HAP-1 (cell line): Measurements from ENCODE around the gene CTCF.

Experiments used
- DNase-seq, 2 experiments: peaks; one replicate each; pipeline ENCODE4 v3.0.0-alpha.2; 2016 to 2020; ENCODE audit warnings: low spot score in 2 of 2
- H3K27me3 ChIP-seq: fragments of 250-450 bp; sonication (Bioruptor Pico); 2 replicates; pipeline ENCODE4 v1.5.1; 2020; ENCODE audit warnings: low read depth, mild to moderate bottlenecking, moderate library complexity
- H3K36me3 ChIP-seq: fragments of 250-450 bp; sonication (Bioruptor Pico); replicated peaks from 2 replicates; pipeline ENCODE4 v1.5.1; 2020; ENCODE audit warnings: mild to moderate bottlenecking
- H3K4me1 ChIP-seq: fragments of 250-450 bp; sonication (Bioruptor Pico); 2 replicates; pipeline ENCODE4 v1.5.1; 2020; ENCODE audit warnings: mild to moderate bottlenecking
- H3K4me3 ChIP-seq: fragments of 250-450 bp; sonication (Bioruptor Pico); 2 replicates; pipeline ENCODE4 v1.5.1; 2020; ENCODE audit warnings: mild to moderate bottlenecking, moderate library complexity
- H3K9me3 ChIP-seq: fragments of 250-450 bp; sonication (Bioruptor Pico); 2 replicates; pipeline ENCODE4 v1.5.1; 2020; ENCODE audit warnings: mild to moderate bottlenecking, moderate library complexity
- in situ Hi-C: fragments of 300-500 bp; cut with MboI; formaldehyde crosslinking; loops from 3 replicates; pipeline ENCODE4 v1.14.3; 2020; ENCODE audit warnings: low sequenced_read_pairs, inconsistent platforms, mixed read lengths

CTCF gene

DNA sequence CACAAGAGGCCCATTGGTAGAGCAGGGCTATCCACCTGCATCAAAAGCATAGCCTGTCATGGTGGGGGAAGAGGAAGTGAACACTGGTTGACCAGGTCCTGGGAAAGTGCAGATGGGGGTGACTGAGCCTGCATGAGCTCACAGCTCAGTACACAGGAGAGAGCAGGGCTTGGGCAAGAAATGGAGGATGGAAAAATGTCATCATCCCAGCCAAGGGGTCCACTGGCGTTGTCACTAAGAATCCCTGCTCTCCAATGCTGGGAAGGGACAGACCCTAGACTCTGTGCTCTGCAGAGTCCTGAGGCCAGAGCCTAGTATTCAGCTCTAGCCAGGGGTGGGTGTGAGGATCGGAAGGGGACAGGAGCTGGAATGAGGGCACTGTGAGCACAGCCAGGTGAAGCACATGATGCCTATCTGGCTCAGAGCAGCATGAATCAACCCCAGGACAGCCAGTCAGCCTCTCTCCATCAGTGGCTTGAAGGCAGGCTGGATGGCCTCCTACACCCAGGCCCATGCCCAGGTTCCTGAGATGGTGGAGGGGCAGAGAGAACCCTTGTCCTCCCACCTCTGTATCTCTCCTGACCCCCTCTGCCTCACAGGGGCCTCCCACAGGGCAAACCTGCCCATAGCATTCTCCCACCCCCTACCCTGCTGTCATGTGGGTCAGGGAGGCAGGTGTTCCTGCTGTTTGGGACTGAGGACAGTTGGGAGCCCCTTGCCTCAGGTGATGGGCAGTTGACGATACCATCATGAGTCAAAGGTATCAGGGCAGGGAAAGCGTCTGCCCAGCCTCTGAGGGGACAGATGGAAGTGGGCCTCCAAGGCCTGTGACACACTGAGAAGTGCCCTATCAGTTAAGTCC lies 13.8 kb upstream of the CTCF start:
- Histone ChIP-seq H3K27me3 (no peaks in the 10 kb centered on the region), H3K4me1 (no peaks in the 10 kb centered on the region), H3K9me3 (no peaks in the 10 kb centered on the region), H3K4me3 (no peak overlapping the region), H3K36me3 (peaks cover 43% of the 10 kb centered on the region)
- DNase-seq: no peak
- in situ Hi-C loops: no loop called here

DNA sequence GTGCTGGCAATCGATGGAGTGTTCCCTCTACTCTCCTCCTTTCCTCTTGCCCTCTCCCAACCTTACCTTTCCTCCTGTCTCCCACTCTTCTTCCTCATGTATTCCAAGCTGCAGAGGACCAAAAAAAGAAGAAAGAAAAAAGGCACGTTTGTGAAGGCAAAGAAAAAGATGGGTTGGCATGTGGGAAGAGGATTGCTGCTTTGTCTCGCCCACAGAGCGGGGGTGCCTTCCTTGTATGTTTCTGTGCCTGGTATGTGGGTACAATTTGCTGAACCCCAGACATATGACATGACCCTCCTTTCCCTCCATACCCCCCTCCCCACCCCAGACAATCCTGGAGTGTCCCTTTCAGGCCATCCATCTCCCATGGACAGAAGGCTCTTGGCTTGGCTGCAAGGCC lies 13.1 kb upstream of the CTCF start:
- no peaks in the 10 kb centered on the region for H3K27me3 ChIP-seq
- H3K36me3 ChIP-seq: peaks cover 35% of the 10 kb centered on the region
- DNase-seq: no peak
- H3K4me3 ChIP-seq: no peak overlapping the region
- in situ Hi-C loops: no loop called here
- no peaks in the 10 kb centered on the region for H3K9me3 ChIP-seq
- H3K4me1 ChIP-seq: no peaks in the 10 kb centered on the region

GRCh38 chr16:67549936-67550335 lies 12.4 kb upstream of the CTCF start:
- in situ Hi-C loops: loop anchor here (5.0 kb wide), 1 partner anchor 92 kb away; no protein-coding TSS in a partner anchor
- H3K9me3 ChIP-seq: no peaks in the 10 kb centered on the region
- DNase-seq: no peak
- H3K4me1 ChIP-seq: no peaks in the 10 kb centered on the region
- H3K4me3 ChIP-seq: no peak overlapping the region
- H3K36me3 ChIP-seq: peaks cover 28% of the 10 kb centered on the region
- no peaks in the 10 kb centered on the region for H3K27me3 ChIP-seq

DNA sequence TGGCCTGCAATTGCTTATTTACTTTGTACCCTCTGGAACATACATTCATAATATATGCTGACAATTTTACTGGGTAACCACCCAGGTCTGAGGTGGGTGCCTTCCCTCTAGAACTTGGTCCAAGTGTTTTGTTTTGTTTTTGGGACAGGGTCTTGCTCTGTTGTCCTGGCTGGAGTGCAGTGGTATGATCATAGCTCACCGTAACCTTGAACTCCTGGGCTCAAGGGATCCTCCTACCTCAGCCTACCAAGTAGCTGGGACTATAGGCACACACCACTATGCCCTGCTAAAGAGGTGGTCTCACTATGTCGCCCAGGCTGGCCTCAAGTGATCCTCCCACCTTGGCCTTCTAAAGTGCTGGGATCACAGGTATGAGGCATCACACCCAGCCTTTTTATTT lies 11.2 kb upstream of the CTCF start:
- no peak for DNase-seq
- in situ Hi-C loops: loop anchor here (5.0 kb wide), 1 partner anchor 91 kb away; no protein-coding TSS in a partner anchor
- H3K4me1 ChIP-seq: no peaks in the 10 kb centered on the region
- peaks cover 20% of the 10 kb centered on the region for H3K36me3 ChIP-seq
- no peaks in the 10 kb centered on the region for H3K27me3 ChIP-seq
- no peak overlapping the region for H3K4me3 ChIP-seq
- H3K9me3 ChIP-seq: no peaks in the 10 kb centered on the region

GRCh38 chr16:67551972-67552371 lies 10.4 kb upstream of the CTCF start:
- in situ Hi-C loops: loop anchor here (5.0 kb wide), 1 partner anchor 90 kb away; no protein-coding TSS in a partner anchor
- Histone ChIP-seq H3K9me3 (no peaks in the 10 kb centered on the region), H3K27me3 (no peaks in the 10 kb centered on the region), H3K4me3 (no peak overlapping the region), H3K4me1 (no peaks in the 10 kb centered on the region), H3K36me3 (peaks cover 12% of the 10 kb centered on the region)
- no peak for DNase-seq

- no peaks in the 10 kb centered on the region for H3K27me3 ChIP-seq
- peaks cover 7% of the 10 kb centered on the region for H3K36me3 ChIP-seq
- DNase-seq: no peak
- H3K4me1 ChIP-seq: no peaks in the 10 kb centered on the region
- in situ Hi-C loops: loop anchor here (5.0 kb wide), 1 partner anchor 90 kb away; no protein-coding TSS in a partner anchor
- H3K9me3 ChIP-seq: no peaks in the 10 kb centered on the region
- no peak overlapping the region for H3K4me3 ChIP-seq
Measured at GRCh38 chr16:67552476-67552875, 9.8 kb upstream of the CTCF start.

DNA sequence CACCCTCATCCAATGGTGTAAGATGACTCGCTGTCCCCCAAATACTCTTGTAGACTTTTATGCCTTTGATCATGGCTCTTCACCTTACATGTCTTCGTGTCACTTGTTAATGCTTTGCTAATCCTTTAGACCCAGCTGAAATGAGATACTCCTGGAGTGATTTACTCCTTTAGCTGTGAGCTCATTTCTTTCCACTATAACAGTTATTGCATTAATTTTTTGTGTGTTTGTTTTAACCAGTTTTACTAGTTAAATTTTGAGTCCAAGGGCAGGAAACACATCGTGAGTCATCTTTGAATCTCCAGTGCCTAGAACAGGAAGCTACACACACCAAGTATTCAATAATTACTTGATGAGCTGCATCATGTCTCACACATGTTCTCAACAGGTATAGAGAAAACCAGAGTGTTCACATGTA lies 6.5 kb upstream of the CTCF start:
- H3K36me3 ChIP-seq: no peaks in the 10 kb centered on the region
- H3K27me3 ChIP-seq: no peaks in the 10 kb centered on the region
- DNase-seq: no peak
- in situ Hi-C loops: no loop called here
- H3K9me3 ChIP-seq: no peaks in the 10 kb centered on the region
- no peak overlapping the region for H3K4me3 ChIP-seq
- peaks cover 2% of the 10 kb centered on the region for H3K4me1 ChIP-seq

DNA sequence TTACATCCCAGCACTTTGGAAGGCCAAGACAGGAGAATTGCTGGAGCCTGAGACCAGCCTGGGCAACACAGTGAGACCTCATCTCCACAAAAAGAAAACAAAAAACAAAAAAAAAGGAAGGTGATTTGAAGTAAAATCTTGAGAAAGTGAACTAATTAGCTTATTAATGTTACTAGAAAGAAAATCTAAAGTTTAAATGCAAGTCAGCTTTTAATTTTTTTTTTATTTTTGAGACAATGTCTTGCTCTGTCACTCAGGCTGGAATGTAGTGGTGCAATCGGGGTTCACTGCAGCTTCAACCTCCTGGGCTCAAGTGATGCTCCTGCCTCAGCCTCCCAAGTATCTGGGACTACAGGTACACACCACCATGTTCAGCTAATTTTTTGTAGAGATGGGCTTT lies 3.5 kb upstream of the CTCF start:
- in situ Hi-C loops: no loop called here
- Histone ChIP-seq H3K4me1 (peaks cover 11% of the 10 kb centered on the region), H3K4me3 (no peak overlapping the region), H3K9me3 (no peaks in the 10 kb centered on the region), H3K27me3 (no peaks in the 10 kb centered on the region), H3K36me3 (peaks cover 5% of the 10 kb centered on the region; the same call in 1 of the 2 replicates)
- DNase-seq: no peak

- in situ Hi-C loops: no loop called here
Measured at GRCh38 chr16:67560827-67561342, 1.4 kb upstream of the CTCF start.

GRCh38 chr16:67561501-67561823 lies 864 bp upstream of the CTCF start:
- Histone ChIP-seq H3K27me3 (no peaks in the 10 kb centered on the region), H3K9me3 (no peaks in the 10 kb centered on the region), H3K4me1 (peaks cover 19% of the 10 kb centered on the region), H3K4me3 (peak overlapping the region; percentile 94), H3K36me3 (peaks cover 5% of the 10 kb centered on the region; the same call in 1 of the 2 replicates)
- no peak for DNase-seq
- in situ Hi-C loops: no loop called here

More at GRCh38 chr16:67560827-67561342, 1.4 kb upstream of the CTCF start:
- DNase-seq: no peak
- H3K27me3 ChIP-seq: no peaks in the 10 kb centered on the region
- peak overlapping the region; percentile 94 for H3K4me3 ChIP-seq
- peaks cover 19% of the 10 kb centered on the region for H3K4me1 ChIP-seq
- H3K36me3 ChIP-seq: peaks cover 5% of the 10 kb centered on the region; the same call in 1 of the 2 replicates
- no peaks in the 10 kb centered on the region for H3K9me3 ChIP-seq

DNA sequence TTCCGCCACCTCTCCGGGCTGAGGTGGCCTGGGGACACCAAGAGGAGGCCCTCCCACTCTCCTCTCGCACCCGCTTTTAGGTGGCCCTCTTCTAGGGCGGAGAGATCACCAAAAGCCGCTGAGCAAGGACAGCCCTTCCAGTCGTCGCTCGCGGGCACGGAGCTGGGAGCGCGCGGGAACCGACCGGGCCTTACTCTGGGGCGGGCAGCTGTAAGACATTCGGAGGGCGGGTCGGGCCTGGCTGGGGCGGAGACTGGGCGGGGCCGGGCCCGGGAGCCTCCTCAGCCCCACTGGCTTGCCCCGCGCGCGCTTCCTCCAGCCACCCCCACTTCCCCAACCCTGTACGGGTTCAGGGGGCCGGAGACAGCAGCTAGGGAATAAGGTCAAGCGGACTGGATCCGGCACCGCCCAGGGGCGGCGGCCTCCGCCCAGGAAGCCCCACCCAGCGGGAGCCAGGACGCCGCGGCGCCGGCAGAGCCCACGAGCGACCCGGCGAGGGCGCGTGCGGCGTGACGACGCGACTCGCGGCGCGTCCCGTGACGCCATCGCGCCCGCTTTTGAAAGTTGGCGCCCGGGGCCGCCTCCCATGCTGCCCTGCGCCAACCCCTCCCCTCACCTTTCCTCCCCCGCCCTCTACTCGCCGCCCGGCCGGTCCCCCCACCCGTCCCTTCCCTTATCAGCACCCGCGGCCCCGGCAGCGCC lies 351 bp upstream of the CTCF start:
- peak; percentile 97 to 98 for DNase-seq
- Histone ChIP-seq H3K9me3 (no peaks in the 10 kb centered on the region), H3K4me3 (peak overlapping the region; percentile 94), H3K4me1 (peaks cover 19% of the 10 kb centered on the region), H3K27me3 (no peaks in the 10 kb centered on the region), H3K36me3 (peaks cover 5% of the 10 kb centered on the region; the same call in 1 of the 2 replicates)
- in situ Hi-C loops: no loop called here

DNA sequence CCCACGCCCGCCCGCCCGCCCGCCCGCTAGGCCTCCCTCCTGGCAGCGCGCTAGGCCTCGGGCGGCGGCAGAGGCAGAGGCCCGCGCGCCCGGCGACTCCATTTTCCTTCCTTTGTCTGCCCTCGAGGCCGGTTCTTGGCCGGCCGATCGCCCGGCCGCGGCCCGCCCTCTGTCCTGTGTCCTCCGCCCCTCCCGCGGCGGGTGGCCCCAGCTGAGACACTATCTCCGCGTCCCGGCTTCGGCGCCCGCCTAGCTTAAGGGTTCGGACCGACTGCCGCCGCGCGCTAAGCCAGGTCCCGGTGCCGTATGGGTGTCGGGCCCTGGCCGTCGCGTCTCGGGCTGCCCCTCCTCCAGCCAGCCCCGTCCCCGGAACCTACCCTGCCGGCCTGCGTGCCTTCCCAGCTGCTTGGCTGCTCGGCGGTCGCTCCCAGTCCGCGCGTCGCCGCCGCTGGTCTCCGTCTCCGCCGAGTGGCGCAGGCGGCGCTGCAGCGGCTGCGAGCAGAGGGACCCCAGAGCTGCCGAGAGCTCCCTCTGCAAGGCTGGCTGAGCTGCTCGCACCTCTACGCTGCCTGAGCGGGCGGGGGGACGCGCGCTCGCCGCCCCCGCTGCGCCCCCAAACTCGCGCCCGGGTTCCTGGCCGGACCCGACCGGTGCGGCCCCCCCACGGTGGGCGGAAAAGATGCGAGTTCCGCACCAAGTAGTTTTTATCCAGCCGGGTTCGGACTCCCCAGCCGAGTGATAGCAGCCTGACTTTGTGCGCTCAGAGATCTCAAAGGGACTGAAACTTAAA lies 787 bp downstream of the CTCF start:
- Histone ChIP-seq H3K36me3 (peaks cover 5% of the 10 kb centered on the region; the same call in 1 of the 2 replicates), H3K4me1 (peaks cover 19% of the 10 kb centered on the region), H3K27me3 (no peaks in the 10 kb centered on the region), H3K4me3 (peak overlapping the region; percentile 94), H3K9me3 (no peaks in the 10 kb centered on the region)
- in situ Hi-C loops: no loop called here
- DNase-seq: peak; percentile 45 to 69

DNA sequence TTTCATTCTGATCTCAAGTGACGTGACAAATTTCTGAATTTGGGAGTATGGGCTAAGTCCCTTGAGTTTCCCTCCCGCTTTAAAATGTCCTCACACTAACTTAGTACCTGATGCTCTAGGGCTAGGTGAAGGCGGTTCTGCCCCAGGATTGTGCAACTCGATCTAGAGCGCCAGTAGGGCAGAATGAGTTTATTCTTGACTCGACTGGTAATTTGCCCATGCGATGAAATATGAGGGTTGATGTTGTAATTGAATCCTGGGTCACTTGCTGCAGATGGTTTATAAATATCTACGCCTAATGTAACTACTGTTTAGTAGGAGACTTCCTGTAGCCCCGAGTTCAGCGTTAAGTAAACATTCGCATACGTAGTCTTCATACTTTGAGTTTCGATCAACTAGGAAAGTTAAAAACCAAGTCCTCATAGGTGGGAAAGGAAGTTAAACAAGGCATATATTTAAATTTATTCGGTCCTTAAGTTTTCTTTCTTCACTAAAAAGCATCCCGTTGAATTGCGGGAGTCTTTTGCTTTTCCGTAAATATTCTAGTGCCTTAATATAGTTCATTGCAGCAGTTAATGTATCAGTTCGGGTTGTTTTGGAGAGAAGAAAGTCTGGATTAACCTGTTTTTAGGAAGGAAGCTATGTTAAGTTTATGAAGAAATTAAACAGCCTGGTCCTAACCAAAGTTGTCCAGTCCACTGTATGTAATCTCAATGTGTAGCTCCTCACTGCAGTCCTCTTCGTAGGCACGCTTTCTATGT lies 1.6 kb downstream of the CTCF start:
- Histone ChIP-seq H3K9me3 (no peaks in the 10 kb centered on the region), H3K4me1 (peaks cover 19% of the 10 kb centered on the region), H3K4me3 (peak overlapping the region; percentile 94), H3K27me3 (no peaks in the 10 kb centered on the region), H3K36me3 (peaks cover 5% of the 10 kb centered on the region; the same call in 1 of the 2 replicates)
- no peak for DNase-seq
- in situ Hi-C loops: no loop called here
